HG03378 (cell line): ENCODE results near the gene MACROD2.

ENCODE experiments used
- ATAC-seq: cut with Tn5 transposase; IDR thresholded peaks from one replicate; pipeline ENCODE4 v1.9.1; 2021; ENCODE audit warnings: mild to moderate bottlenecking, moderate library complexity; ENCODE audit not compliant: unreplicated experiment

The MACROD2 gene

DNA sequence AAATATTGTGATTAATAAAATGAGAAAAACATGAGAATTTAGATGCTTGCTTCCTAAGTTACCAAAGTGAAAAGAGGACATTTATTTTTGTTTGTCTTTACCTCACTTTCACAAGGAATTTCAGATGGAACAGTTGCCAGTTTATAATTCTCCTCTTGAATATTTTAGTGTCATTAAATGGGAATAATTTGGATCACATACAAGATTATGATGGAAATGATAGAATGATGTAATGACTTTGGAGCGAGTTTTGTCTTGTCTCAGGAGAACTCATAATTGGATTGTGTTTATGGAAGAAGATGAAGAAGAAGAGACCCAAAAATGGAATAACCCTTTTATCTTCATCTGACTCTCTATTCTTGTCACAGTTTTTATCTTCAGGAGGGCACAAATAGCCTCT is 515.0 kb downstream of the MACROD2 start:
- no peak for ATAC-seq

DNA sequence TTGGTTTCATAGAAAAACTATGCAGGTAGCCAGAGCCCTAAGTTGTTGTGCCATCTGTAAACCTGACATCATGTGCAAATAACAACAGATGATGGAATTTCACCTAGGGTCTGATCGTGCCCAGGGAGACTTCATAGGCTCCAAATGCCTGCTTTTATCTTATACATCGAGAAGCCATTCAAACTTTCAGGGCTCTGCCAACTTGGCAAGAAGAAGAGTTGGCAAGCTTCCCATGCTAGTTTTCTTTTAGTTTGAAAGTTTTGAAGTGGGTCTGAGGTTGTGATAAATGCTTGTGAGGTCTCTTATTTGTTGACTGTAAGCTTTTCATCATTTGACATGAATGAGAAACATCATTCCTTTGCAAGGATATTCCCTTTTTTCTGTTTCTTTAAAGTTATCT is 517.5 kb downstream of the MACROD2 start:
- no peak for ATAC-seq

DNA sequence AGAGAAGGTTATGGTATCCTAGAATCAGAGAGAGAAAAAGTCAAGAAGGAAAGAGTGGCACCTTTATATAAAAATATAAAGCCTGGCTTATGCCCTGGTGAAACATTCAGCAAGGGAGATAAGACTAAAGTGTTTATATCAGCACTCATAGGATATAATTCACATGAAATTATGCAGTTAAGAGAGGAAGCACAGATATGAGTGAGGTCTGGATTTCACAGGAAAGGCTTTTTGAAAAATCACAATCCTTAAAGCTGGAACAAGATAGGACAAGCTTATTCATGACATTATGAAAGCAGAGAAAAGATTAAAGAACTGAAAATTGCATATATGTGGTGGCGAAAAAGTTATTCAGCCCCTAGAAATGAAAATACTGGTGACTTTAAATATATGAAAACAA is 523.3 kb downstream of the MACROD2 start:
- ATAC-seq = no peak

DNA sequence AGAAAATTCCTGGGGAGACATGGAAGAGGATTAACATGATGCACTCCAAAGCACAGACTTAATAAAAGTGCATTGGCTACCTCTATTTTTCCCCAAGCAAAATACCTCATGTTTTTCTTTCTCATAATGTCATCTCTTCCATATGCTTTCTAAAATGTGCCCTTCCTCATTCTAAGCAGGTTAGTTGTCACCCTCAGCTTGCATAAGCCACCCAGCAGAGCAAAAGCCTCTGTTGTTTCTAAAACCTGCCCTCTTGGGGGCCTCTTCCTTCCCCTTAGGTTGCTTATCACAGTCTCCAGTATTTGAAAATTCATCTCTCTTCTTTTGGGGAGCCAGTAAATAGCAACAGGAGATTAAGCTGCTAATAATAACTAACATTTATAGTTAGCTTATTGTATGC is 525.7 kb downstream of the MACROD2 start:
- ATAC-seq = no peak

DNA sequence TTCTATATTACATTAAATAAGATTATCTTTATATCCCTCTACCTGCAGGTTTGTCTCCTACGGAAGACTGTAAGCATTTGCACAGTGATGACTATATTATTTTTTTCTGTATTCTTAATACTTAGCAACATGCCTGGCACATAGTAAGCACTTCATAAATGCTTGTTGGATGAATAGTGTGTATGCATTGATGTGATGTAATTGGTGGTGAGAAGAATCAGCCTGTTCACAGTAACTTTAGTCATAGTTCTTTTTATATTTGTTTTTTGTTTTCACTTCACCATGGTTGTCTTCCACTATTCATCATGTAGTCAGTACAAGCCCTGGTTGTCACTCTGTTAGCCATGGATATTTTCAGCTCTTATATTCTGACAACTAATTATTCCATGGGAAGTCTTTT is 526.1 kb downstream of the MACROD2 start:
- no peak for ATAC-seq

DNA sequence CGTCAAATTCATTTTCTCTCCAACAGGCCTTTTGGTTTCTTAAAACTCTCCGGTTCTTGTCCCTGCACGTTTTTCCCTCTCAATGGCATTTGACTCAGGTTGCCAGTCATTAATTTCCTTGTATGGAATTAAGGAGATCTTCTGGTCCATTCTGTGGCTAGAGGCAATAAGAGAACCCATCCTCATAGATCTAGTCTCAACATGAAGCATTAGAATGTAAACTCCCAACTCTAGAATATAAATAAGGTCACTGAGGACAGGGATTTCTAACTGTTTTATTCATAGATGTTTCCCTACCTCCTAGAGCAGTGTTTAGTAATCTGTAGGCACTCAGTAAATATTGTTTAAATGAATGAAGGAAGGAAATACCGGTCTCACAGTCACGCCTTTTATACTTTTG is 527.3 kb downstream of the MACROD2 start:
- ATAC-seq = no peak

DNA sequence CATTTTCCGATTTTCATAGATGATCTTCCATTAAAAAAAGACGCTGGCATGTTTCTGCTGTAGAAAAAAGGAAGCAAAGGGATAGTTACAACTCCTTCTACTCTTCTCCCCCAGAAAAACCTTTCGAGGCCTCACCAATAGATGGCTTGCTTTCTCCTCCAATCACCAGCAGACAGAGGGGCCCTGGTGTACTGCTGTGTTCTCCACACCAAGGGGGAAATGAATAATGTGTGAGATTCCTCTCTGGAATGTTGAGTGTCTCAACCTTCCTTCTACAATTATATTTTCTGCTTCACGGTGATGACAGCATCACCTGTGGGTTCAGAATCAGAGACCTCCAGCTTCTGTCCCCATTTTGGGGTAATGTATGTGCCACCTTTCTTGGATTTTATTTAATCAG is 527.8 kb downstream of the MACROD2 start:
- ATAC-seq = no peak

DNA sequence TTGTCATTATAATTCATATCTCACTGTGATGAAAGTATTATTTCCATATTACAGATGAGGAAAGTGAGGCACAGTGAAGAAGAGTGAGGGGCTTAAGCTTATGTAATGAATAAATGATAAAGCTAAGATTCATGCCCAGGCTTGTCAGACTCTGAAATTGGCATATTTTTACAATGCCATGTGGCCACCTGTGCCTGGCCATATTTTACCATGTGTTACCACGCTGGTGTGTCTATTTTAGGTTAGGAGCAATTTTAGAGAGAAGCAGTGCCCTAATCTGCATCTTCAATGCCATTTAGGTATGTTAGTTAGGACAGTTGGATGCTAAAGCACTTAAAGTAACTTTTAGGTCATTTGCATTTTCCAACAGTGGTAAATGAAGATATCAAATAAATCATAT is 530.1 kb downstream of the MACROD2 start:
- no peak for ATAC-seq

DNA sequence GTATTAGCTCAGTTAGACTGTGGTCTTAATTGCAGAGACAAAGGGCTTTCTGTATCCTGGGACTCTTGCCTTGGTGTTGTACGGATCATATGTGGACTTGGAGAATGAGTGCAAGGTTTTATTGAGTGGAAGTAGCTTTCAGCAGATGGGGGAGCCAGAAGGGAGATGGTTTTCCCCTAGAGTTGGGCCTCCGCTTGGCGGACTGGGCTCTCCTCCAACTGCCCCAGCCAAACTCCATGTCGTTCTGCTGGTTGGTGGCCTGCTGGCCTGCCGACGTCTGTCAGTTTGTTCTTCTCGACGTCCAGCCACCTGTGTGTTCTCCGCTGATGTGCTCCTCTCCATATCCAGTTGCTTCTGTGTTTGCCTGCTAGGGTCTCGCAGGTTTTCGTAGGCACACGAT is 531.6 kb downstream of the MACROD2 start:
- no peak for ATAC-seq

DNA sequence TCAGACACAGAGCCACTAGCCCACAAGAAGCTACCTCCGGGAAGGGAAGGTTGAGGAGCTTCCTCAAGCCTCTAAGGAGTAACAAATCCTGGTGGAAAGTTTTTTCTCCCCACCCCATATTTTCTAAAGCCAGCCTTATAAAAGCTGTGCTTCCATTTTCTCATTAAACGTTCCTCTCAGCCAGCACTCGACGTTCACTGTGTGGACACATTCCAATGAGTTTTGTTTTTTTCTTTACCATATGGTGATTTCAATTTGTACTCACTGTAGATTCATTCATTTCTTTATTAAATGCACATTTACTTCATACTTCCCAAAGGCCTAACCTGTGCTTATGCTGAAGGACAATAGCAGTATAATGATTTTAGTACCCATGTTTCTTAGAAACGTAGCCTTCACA is 536.5 kb downstream of the MACROD2 start:
- ATAC-seq = no peak

DNA sequence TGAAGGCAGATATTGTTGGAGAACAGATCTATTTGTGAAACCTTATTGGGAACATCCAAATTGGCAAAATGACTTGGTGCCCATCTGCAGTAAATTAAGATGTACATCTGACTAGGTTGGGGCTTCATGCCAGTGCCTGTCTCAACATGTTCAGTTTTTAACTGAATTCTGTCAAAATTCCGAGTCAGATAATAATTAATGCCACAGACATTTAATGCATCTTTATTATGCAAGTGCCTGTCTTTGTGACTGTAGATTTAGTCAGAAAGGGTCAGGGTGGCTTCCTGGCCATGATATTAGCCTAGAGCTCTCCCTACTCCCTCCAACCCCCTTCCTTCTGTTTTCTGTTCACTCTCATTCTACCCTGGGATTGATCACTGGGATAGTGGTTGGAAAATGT is 541.4 kb downstream of the MACROD2 start:
- ATAC-seq = no peak

DNA sequence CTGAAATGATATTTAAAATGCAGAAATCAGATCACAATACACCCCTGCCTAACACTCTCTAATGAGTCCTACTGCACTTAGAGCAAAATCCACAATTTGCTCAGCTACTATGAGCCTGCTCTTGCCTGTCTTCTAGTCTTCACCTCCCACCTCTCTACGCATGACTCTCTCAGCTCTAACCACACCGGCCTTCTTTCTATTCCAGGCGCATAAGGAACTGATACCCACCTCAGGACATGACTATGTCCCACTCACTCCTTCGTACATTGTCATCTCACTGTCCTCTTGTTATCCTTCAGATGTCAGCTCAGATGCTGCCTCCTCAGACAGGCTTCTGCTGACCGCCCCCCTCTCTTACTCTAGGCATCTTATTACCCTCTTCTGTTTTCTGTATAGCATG is 543.1 kb downstream of the MACROD2 start:
- ATAC-seq = peak; percentile 99

DNA sequence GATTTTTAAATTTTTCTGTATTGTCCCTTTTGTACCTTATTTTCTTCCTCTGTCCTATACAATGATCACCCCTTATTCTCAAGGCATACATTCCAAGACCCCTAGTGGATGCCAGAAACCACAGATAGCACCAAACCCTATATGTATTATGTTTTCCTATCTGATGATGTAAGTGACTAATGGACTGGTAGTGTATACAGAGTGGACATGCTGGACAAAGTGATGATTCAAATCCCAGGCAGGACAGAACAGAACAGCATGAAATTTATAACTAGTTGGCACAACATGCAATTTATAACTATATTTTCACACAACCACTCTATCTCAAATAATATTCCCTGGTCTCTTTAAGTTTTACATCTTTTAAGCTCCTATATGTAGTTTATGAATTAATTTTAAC is 547.7 kb downstream of the MACROD2 start:
- ATAC-seq = no peak

DNA sequence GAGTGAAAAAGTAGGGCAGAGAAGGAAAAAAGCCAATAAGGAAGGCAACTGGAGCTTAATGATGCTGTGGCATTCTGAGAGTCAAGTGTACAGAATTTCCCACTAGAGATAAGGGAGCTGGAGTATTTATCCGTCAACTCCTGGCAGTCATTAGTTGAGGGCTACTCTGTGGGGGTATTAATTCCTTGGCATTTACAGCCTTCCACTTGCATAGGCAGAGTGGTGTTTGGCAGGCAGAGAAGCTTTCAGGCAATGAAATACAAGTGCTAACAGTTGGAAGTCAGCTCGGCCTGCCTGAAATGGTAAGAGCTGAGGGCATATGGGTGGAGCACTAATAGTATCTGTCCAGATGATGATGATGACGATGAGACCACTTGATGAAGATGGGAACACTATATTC is 549.4 kb downstream of the MACROD2 start:
- no peak for ATAC-seq

DNA sequence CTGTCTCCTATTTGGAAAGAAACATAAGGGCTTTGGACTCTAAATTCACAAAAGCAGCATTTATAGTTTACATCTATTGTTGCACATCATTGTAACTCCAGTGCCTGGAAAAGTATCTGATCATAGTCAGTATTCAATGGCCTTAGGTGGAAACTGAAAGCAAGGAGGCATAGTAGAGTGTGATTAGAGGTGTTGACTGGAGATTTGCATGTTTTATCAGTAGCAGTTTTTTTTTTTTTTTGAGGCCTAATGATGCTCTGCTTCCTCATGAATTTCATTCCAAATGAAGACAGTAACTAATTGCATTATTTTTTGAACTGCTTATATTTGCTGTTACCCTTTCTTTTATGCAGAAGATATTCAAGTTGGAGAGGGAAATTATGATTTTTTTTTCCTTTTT is 555.3 kb downstream of the MACROD2 start:
- ATAC-seq = no peak

DNA sequence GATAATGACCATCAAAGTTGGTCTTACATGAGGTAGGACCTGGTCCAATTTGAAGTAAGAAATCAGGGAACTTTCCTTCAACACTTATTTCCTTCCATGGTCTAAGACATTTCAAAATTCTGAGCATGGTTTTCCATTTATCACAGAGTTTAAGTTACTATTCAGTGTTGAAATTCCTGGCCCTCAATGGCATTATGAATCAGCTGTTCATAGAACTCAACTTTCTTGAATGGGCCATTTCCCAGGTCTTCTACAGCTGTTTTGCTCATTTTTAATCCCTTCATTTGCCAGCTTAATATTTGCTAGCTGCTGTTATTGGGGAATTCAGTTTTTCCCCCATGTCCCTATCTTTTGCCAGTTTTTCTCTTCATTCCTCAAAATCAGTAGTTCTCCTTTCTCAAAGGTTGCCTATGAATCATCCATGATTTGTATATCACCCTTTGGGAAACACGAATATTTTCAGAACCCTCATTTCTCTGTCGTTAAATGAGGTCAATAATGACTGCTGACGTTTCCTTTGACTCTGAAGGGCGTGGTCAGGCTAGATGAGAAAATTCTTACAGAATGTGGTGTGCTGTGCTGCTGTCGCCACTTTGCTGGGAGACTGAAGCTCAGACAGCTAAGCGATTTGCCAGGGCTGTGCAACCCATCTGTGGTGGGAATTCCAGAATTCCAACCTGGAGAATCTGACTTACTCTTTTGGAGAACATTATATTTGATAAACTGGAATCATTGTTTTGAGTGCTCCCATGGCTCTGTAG is 558.6 kb downstream of the MACROD2 start:
- ATAC-seq = no peak

DNA sequence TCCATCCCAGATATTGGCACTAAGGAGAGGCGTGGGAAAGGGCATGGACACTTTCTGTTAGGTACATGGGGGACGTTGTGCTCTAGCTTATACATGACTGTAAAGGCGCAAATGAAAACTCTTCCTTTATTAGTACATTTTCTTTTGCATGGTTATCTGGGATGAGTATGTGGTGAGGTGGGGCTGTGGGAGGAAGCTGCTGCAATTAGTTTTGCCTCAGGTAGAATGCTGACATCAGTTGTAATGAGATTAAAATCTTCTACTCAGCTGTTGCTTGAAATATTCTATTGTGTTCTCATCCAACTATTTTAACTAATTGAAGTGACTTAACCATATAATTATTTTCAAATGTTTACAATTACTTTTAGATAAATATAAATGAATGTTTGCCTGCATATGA is 560.4 kb downstream of the MACROD2 start:
- ATAC-seq = no peak

DNA sequence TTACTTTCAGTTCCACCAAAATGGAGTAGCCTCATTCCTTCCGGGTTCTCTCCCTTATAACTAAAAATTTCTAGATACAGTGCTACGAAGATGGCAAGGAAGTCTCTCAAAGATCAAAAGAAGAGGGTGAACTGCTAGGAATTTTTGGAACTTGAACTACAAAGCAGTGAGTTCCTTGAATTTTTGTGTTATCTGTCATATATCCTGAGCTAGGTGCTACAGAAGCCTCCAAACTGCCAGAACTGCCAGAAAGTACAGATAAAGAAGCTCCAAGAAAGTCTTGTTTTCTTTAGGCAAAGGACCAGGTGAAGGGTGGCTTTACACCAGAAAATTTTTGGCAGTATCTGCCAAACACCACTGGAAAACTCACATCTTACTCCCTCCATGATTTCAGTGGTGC is 560.9 kb downstream of the MACROD2 start:
- ATAC-seq = no peak

DNA sequence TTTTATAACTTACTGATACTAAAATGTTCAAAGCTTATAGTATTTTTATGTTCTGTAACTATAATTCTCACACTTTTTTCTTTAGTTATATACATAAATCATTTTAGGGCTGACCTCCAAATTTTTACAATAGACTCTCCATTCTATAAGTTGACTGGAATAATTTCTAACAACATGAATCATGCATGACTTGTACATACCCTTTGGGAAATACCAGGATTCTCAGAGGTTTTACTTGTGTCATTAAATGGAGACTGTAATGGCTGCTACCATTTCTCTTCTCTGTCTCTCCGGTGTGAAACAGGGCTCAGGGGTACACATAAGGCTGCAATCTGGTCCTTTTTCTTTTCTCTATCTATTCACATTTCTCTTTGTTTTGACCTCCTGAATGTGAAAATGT is 564.3 kb downstream of the MACROD2 start:
- no peak for ATAC-seq

DNA sequence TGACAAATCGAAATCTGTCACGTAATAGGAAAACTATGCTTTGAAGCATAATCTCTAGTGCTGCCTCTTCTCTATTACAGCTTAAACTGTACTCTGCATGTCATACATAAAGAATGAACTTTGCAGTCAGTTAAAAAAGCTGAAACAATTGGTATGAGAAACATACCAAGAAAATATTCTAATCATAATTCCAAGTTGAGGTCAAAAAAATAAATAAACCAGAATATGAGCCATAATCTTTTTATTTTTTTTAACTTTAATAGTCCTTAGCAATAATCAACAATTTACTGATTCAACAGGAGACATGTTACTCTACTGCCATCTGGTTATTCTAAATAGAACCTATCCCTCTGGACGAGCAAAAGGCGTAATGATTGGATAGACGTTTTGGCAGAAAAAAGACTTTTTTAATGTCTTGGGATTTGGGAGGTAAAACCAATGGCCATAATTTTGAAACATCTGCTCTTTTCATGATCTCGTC is 566.5 kb downstream of the MACROD2 start:
- ATAC-seq = no peak

DNA sequence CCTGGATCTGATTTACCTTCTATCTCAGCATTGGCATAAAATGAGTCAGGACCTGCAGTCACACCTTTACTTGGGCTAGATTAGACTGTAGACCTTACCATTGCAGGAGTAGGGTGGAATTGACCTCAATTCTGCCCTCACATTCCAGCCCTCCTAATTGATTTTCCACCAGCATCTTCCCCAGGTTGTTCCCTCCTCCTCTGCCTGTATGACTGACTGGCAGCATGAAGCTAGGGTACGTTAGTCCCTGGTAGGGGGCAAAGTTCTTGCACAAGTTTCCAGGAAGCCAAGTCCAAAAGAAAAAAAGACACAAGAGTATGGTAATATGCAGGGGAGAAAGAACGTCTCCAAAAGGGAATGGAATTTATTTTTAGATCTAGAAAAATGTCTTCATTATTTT is 567.7 kb downstream of the MACROD2 start:
- ATAC-seq = no peak

DNA sequence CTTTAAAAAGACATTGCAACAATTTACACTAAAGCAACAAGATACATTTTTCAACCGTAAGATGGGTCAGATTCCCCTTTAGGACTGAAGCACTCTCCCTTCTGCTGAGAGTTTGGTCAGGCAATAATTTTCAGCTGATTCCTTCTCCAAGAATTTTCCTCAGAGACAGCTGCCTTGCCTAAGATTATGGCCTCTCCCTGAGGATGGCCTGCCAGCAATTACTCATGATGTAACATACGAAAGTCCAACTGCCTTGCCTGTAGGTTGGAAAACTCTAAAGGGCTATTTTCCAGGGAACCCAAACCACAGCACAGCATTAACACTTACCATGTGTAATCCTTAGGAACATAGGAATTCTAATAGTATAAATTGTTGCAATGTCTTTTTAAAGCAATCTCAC is 571.2 kb downstream of the MACROD2 start:
- ATAC-seq = no peak

DNA sequence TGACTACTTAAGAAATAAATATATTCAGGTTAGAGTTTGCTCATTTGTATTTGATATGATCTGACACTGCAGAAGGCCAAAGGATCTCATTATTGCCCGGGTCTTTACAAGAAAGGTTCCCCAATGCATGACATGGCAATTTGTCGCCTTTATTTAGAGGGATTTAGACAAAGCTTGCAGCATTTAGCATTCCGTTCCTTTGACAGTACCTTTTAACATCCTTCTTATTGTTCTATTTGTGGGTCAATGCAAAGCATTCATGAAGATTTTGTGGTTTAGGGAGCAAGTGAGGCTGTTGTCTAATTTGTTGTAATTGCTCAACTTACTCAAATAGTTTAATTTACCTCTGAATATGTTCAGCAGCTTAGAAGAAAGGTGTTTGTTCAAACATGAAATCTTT is 572.9 kb downstream of the MACROD2 start:
- ATAC-seq = no peak
